ENCODE results near the gene ESPL1. TPM values are rescaled to one million over a fixed set of nuclear protein-coding genes. Genes with fewer than 3 reads are reported as not detected.

ESPL1 gene
- total and polyA plus RNA-seq, 2 of the 13 experiments (the other 11 are each of a cell fraction or from before 2014, with no cell fraction given), result 5.8 to 11.5 TPM

- TF ChIP-seq ZNF142 (CRISPR knock-in tag; IDR thresholded peaks at IDR 0.05) (no peak), CTCF (CRISPR knock-in tag; IDR thresholded peaks at IDR 0.05) (peak; percentile 25; the same call in 1 of the 2 replicates), ZNF225 (CRISPR knock-in tag; IDR thresholded peaks at IDR 0.05) (no peak), MBD4 (IDR thresholded peaks at IDR 0.05; ENCODE audit: borderline replicate concordance, low read length) (no peak), STAG1 (CRISPR knock-in tag; IDR thresholded peaks at IDR 0.05) (peak; percentile 25), ZNF644 (CRISPR knock-in tag; IDR thresholded peaks at IDR 0.05; ENCODE audit: low read depth) (no peak)
Observed at GRCh38 chr12:53327435-53328042, 59.4 kb downstream of the ESPL1 start (continued).

Measured in HepG2 (cell line).